ENCODE results near the gene DNAJC30.

GRCh38 chr7:73652541-73652949, 30.7 kb downstream of the DNAJC30 start:
- TF ChIP-seq CTCF (IDR thresholded peaks at IDR 0.05; ENCODE audit: low read depth, low read length, missing input control), result no peak
- peak; percentile 79 for TF ChIP-seq SP1 (IDR thresholded peaks at IDR 0.05)
- no peak for TF ChIP-seq YY1 (IDR thresholded peaks at IDR 0.05)
- peak in 1 of 2 donors; percentile 30 for TF ChIP-seq RAD21 (IDR thresholded peaks at IDR 0.05)
- no peak for TF ChIP-seq REST (IDR thresholded peaks at IDR 0.05)
- peak; percentile 38 to 90 for TF ChIP-seq RXRA (IDR thresholded peaks at IDR 0.05)
- no peak for TF ChIP-seq TAF1 (conservative IDR thresholded peaks at IDR 0.05)
- TF ChIP-seq ZBTB33 (IDR thresholded peaks at IDR 0.05), result no peak
- TF ChIP-seq MAX (IDR thresholded peaks at IDR 0.05), result no peak
- TF ChIP-seq JUND (IDR thresholded peaks at IDR 0.05), result no peak

All from liver (tissue), 3 donors.